ENCODE data around the gene C8A. TPM values are rescaled to one million over a fixed set of nuclear protein-coding genes. Genes with fewer than 3 reads are reported as not detected.

C8A gene
- total RNA-seq, 4 donors from 2014 or later, result not detected

- TF ChIP-seq, protein P1, sequence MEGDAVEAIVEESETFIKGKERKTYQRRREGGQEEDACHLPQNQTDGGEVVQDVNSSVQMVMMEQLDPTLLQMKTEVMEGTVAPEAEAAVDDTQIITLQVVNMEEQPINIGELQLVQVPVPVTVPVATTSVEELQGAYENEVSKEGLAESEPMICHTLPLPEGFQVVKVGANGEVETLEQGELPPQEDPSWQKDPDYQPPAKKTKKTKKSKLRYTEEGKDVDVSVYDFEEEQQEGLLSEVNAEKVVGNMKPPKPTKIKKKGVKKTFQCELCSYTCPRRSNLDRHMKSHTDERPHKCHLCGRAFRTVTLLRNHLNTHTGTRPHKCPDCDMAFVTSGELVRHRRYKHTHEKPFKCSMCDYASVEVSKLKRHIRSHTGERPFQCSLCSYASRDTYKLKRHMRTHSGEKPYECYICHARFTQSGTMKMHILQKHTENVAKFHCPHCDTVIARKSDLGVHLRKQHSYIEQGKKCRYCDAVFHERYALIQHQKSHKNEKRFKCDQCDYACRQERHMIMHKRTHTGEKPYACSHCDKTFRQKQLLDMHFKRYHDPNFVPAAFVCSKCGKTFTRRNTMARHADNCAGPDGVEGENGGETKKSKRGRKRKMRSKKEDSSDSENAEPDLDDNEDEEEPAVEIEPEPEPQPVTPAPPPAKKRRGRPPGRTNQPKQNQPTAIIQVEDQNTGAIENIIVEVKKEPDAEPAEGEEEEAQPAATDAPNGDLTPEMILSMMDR (IDR thresholded peaks at IDR 0.05), result no peak
- TF ChIP-seq POLR2A (IDR thresholded peaks at IDR 0.05), result no peak
- intact Hi-C loops (cut with DNase I; ENCODE audit: low total_unique reads), result no loop called here
- 88 to 89% methylated on average over 4 of the region's 4 CpGs for WGBS, 2 donors
- H3K4me3 ChIP-seq (ENCODE audit: low read depth, poor library complexity, severe bottlenecking), result no peak overlapping the region
- DNase-seq (ENCODE audit: low spot score in 2 of 2), result no peak
These were observed 67.5 kb downstream of the C8A start for GRCh38 chr1:56922070-56922469.

DNA sequence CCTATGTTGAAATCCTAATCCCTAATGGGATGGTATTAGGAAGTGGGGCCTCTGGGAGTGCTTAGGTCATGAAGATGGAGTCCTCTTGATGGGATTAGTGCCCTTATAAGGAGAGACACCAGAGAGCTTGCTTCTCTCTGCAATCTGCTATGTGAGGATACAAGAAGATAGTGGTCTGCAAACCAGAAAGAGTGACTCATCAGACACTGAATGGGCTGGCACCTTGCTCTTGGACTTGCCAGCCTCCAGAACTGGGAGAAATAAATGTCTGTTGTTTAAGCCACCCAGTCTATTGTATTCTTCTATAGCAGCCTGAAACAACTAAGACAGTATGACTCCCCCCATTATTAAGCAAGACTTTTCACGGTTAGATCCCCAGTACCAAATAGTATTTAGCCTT, 67.9 kb downstream of the C8A start:
- no peak for DNase-seq (ENCODE audit: low spot score in 2 of 2)
- no peak overlapping the region for H3K4me3 ChIP-seq (ENCODE audit: low read depth, poor library complexity, severe bottlenecking)
- WGBS, 2 donors, result 90 to 95% methylated on average over 1 of the region's 1 CpG
- TF ChIP-seq, protein P1 (IDR thresholded peaks at IDR 0.05), result no peak
- TF ChIP-seq POLR2A (IDR thresholded peaks at IDR 0.05), result no peak
- intact Hi-C loops (cut with DNase I; ENCODE audit: low total_unique reads), result no loop called here

GRCh38 chr1:56923201-56923600, 68.6 kb downstream of the C8A start:
- 32 to 56% methylated on average over 3 of the region's 3 CpGs for whole genome bisulfite sequencing, 2 donors
- intact Hi-C loops (cut with DNase I; ENCODE audit: low total_unique reads), result no loop called here
- TF ChIP-seq, protein P1 (IDR thresholded peaks at IDR 0.05), result no peak
- no peak for TF ChIP-seq POLR2A (IDR thresholded peaks at IDR 0.05)
- no peak for DNase-seq (ENCODE audit: low spot score in 2 of 2)
- no peak overlapping the region for H3K4me3 ChIP-seq (ENCODE audit: low read depth, poor library complexity, severe bottlenecking)

- TF ChIP-seq, protein P1 (IDR thresholded peaks at IDR 0.05), result no peak
- no peak for TF ChIP-seq POLR2A (IDR thresholded peaks at IDR 0.05)
- intact Hi-C loops (cut with DNase I; ENCODE audit: low total_unique reads), result no loop called here
- H3K4me3 ChIP-seq (ENCODE audit: low read depth, poor library complexity, severe bottlenecking), result no peak overlapping the region
- no peak for DNase-seq (ENCODE audit: low spot score in 2 of 2)
- WGBS, 2 donors, result 95% methylated on average over 5 of the region's 5 CpGs
These were observed 69.5 kb downstream of the C8A start for GRCh38 chr1:56924116-56924515.

DNA sequence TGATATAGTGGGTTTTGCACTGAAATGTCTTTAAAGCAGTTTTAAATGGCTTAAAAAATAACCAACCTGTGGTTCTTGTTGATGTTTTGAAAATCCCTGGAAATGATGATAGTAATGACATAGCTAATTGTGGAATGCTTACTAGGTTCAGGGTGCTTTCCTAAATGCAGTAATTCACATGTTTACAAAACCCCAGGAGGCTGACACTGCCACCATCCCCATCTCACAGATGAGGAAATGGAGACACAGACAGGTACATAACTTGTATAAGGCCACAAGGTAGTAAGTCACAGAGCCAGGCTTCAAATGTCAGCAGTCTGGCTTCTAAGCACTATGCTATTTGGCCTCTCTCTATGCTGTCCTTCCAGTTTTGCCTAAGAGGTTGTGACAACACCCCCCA, 70.6 kb downstream of the C8A start:
- DNase-seq (ENCODE audit: low spot score in 2 of 2), result no peak
- TF ChIP-seq, protein P1 (IDR thresholded peaks at IDR 0.05), result no peak
- TF ChIP-seq POLR2A (IDR thresholded peaks at IDR 0.05), result no peak
- intact Hi-C loops (cut with DNase I; ENCODE audit: low total_unique reads), result no loop called here
- H3K4me3 ChIP-seq (ENCODE audit: low read depth, poor library complexity, severe bottlenecking), result no peak overlapping the region

GRCh38 chr1:56927171-56927570, 72.6 kb downstream of the C8A start:
- intact Hi-C loops (cut with DNase I; ENCODE audit: low total_unique reads), result no loop called here
- DNase-seq (ENCODE audit: low spot score in 2 of 2), result no peak
- H3K4me3 ChIP-seq (ENCODE audit: low read depth, poor library complexity, severe bottlenecking), result no peak overlapping the region
- WGBS, 2 donors, result 70 to 74% methylated on average over 4 of the region's 4 CpGs
- TF ChIP-seq, protein P1 (IDR thresholded peaks at IDR 0.05), result no peak
- no peak for TF ChIP-seq POLR2A (IDR thresholded peaks at IDR 0.05)

Data from lower leg skin (tissue), 4 donors.